Medulla oblongata (tissue), 1 donor: Measurements from ENCODE around the gene PCSK2.
A peak's percentile ranks its signal among the peaks of the same experiment; 100 is the strongest.

Source experiments
- DNase-seq: peaks from one replicate; pipeline ENCODE4 v3.0.0-alpha.2; 2015; ENCODE audit errors: extremely low spot score

Gene PCSK2

DNA sequence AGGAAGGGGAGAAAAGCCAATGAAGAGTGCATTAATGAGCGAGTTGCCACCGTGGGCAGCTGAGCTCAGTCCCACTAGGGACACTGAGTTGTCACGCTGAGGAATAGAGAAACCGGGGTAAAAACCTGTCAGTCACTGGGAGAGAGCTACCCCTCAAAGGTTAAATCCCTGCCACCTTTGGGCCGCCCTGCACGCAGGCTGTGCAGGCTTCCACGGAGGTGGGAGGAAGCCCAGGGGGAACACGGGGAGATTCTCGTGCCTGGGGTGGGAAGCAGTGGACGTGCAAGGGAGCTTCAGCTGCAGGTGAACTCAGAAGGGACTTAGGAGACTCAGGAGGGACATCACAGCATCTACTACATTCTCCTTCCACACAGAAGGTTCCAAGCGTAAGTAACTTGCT lies 253.9 kb downstream of the PCSK2 start:
- no peak for DNase-seq

DNA sequence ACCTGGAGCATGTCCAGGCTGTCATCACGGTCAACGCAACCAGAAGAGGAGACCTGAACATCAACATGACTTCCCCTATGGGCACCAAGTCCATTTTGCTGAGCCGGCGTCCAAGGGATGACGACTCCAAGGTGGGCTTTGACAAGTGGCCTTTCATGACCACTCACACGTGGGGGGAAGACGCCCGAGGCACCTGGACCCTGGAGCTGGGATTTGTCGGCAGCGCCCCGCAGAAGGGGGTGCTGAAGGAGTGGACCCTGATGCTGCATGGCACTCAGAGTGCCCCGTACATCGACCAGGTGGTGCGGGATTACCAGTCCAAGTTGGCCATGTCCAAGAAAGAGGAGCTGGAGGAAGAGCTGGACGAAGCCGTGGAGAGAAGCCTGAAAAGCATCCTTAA lies 254.8 kb downstream of the PCSK2 start:
- DNase-seq = no peak

DNA sequence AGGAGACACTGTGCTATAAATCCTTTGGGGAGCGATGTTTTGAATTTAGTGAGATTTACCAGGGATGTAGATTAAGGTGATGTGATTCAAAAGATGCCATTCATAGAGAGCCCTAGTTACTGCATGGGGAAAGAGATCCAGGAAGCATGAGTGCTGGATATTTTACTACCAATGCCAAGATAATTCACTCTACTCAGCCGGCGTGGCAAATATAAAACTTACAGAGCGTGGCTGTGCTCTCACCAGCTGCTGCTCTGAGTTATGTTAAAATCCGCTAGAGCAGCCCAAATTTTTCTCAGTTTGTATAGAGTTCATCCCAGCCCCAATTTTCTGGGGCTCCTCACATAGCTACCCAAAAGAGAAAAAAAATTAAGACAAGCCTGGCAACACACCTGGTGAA lies 255.7 kb downstream of the PCSK2 start:
- DNase-seq = no peak

- DNase-seq = no peak
Measured at GRCh38 chr20:17485017-17485416, 258.2 kb downstream of the PCSK2 start.

GRCh38 chr20:17488916-17489600 lies 262.2 kb downstream of the PCSK2 start:
- no peak for DNase-seq

- no peak for DNase-seq
Measured at GRCh38 chr20:17490501-17490900, 263.7 kb downstream of the PCSK2 start.

DNA sequence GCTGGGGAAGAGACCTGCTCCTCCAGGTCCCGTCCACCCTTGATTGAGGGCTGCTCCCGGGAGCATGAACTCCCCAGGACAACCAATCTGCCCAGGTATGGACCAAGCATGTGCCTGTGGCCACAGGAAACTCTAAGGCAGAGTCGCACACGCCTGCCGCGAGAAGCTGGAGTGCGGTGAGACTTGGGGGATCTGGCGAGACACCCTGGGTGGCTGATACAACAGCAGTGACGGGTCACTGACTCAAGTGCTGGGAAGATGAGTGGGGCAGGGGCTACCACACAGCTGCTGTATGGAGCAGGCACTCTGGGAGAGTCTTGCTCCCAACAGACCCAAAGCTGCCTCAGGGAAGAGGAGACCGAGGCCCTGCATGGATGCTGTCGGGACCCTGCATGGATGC lies 264.2 kb downstream of the PCSK2 start:
- DNase-seq = no peak

DNA sequence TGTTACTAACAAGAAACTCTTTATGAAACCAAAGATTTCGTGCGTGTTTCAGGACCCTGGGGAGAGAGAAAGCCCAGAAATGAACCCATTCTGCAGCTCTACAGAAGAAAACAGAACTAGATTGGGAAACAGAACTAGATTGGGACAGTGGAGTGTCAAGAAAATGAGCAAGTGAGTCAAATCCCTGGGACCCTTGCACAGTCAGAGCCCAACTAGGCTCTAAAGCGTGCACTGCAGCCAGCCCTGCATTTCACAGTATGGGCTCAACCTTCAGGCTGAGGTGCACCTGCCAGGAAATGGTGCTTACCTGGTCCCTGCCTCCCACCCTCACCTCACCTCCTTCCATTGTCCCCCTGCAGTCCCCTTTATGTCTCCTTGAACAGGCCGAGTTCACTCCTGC lies 264.6 kb downstream of the PCSK2 start:
- no peak for DNase-seq

DNA sequence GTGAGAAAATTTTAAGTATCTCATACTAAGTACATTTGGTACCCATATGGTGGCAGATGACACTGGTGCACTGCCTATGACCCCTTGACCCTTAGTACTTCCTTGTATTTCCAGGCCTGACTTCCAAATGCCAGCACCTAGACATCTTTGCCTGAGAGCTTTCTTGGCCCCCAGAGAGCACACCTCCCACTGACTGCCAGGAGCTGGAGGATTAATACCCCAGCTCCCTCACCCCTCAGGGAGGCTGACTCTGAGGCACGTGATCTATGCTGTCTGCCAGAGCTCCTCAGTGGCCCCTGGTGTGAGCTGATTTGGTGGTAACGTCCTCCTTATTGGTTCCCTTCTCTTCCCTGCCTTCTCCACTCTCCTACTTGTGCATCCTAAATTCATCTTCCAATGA lies 266.3 kb downstream of the PCSK2 start:
- DNase-seq = no peak

GRCh38 chr20:17494201-17494600 lies 267.4 kb downstream of the PCSK2 start:
- DNase-seq = no peak

- no peak for DNase-seq
Measured at GRCh38 chr20:17495826-17496225, 269.0 kb downstream of the PCSK2 start.

- DNase-seq = no peak
Measured at GRCh38 chr20:17497821-17498580, 271.2 kb downstream of the PCSK2 start.

DNA sequence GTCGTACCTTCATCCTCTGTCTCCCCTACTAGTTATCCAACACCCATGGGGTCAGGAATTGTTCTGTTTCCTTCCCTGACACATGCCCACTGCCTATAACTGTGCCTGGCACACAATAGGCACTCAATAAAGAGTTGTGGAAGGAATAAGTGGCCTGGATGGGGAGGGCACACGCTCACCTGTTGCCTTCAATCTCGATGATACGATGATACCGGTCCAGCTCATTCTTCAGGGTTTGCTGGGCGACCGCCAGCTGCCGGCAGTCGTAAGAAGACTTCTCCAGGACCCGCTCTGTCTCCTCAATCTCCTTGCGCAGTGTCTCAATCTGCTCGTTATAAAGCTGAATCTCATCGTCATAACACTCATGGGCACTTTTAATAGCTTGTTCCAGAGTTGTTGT lies 271.8 kb downstream of the PCSK2 start:
- no peak for DNase-seq

GRCh38 chr20:17499041-17499440 lies 272.2 kb downstream of the PCSK2 start:
- no peak for DNase-seq

GRCh38 chr20:17500271-17500670 lies 273.4 kb downstream of the PCSK2 start:
- DNase-seq = no peak

DNA sequence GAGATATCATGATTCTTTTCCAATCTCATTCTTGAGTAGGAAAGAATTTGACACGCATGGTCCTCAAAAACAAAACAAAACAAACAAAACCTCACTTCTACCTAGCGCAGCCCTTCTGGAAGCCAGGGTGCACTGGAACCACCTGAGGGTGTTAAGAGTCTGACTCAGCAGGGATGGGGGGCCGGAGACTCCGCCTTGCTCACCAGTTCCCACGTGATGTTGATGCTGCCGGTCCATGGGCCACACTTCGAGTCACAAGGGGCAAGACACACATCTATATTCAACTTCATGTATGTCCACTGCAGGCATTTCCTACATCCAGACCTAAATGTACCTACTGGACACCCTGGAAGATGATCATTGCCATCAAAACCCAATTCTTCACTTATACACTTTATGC lies 274.0 kb downstream of the PCSK2 start:
- no peak for DNase-seq

DNA sequence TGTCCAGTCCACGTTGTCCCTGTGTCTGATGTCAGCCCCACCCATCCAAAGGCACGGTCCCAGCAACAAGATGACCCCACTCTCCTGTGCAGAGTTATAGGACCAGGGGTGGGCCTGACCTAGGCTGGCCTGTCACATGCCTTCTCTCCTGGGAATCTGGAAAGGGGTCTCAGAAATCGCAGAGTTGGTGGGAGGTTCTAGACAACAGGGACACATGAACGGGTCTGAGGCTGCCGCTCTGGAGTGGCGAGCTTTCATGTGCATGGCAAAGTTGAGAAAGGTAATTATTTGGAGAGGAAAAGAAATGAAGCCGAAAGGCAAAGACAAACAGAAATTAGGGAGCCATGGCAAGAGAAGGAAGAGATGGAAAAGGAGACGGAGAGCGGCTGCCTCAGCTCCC lies 274.9 kb downstream of the PCSK2 start:
- DNase-seq = no peak

DNA sequence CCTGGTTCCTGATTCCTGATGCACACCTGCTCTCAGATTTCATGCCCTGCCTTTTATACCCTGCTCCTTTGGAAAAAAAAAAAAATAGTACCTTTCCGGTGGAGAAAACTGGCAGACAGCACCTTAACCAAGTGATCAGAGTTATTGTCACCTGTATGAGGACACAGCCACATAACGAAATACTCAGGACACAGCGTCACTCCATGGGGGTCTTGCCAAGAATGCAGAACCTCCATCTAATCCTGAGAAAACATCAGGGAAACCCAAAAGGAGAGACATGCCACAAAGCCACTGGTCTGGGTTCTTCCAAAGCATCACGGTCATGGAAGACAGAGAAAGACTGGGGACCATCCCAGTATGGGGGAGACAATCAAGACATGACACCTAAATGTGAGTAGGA lies 275.3 kb downstream of the PCSK2 start:
- DNase-seq = no peak

- DNase-seq = no peak
Measured at GRCh38 chr20:17503301-17504065, 276.6 kb downstream of the PCSK2 start.

- no peak for DNase-seq
Measured at GRCh38 chr20:17504066-17504897, 277.4 kb downstream of the PCSK2 start.

DNA sequence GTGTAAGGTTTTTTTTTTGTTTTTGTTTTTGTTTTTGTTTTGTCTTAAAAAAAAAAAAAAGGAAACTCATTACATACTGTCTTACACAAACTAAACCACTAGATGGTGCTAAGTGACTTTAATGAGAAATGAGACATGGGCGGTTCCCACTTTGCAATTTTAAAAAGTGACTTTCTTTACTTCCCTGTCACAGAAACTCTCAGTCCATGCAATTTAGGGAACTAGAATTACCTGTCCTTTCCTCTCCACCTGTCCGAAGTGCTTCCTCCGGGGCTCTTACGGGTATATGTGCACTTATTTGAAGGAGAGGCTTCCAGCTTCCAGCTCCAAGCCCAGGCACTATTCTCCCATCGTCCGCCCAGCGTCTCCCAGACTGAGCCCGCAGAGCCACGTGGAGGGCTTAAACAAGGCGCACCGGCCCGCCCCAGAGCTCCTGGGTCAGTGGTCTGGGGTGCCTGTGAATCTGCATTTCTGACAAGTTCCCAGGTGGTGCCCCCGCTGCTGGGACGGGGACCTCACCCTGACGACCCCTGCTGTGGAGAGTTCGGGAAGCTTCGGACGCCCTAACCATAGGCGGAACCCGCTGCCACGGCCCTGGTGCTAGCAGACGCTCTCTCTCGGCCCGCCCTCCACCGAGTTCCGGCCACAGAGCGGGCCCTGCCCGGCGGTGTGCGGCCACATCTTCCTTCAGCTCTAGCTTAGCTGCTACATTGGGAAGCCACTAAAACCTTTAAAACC lies 278.2 kb downstream of the PCSK2 start:
- DNase-seq = peak; percentile 77
